CD14-positive monocyte (primary cell): ENCODE data around the gene TTC7B. TPM values are rescaled to one million over a fixed set of nuclear protein-coding genes. Genes with fewer than 3 reads are reported as not detected.

Experiments used
- DNase-seq, 3 donors: peaks; one replicate each; pipeline ENCODE4 v3.0.0-alpha.2; 2011 to 2022
- H2AFZ ChIP-seq: 2 replicates; pipeline ENCODE4 v1.6.0; 2012; ENCODE audit warnings: mild to moderate bottlenecking, low read depth, low read length, inconsistent platforms; ENCODE audit not compliant: insufficient read depth, poor library complexity, severe bottlenecking
- H3K27ac ChIP-seq, 2 donors: 1 replicate in 1 of 2; 2 replicates in 1 of 2; pipeline ENCODE4 v1.5.1; 2012 to 2013; ENCODE audit warnings: low read length in 2 of 2, control low read depth in 1 of 2, inconsistent platforms in 1 of 2, low read depth in 1 of 2, mild to moderate bottlenecking in 1 of 2
- H3K27me3 ChIP-seq, 2 donors: one replicate each; pipeline versions ENCODE4 v1.6.0 to v1.6.1; 2011 to 2013; ENCODE audit warnings: low read length in 2 of 2; ENCODE audit not compliant: control insufficient read depth in 2 of 2, insufficient read depth in 2 of 2
- H3K36me3 ChIP-seq, 2 donors: replicated peaks in 1 of 2; 1 replicate in 1 of 2; 2 replicates in 1 of 2; pipeline versions ENCODE4 v1.5.1 to v1.6.1; 2012 to 2013; ENCODE audit warnings: low read length in 2 of 2, control low read depth in 1 of 2, inconsistent platforms in 1 of 2, mild to moderate bottlenecking in 1 of 2; ENCODE audit not compliant: insufficient read depth in 2 of 2, control insufficient read depth in 1 of 2
- H3K4me1 ChIP-seq, 2 donors: 1 replicate in 1 of 2; 2 replicates in 1 of 2; pipeline versions ENCODE4 v1.5.1 to v1.6.1; 2012 to 2013; ENCODE audit warnings: low read length in 2 of 2, control low read depth in 1 of 2, inconsistent platforms in 1 of 2, mild to moderate bottlenecking in 1 of 2, moderate library complexity in 1 of 2; ENCODE audit not compliant: insufficient read depth in 2 of 2, control insufficient read depth in 1 of 2
- H3K4me2 ChIP-seq: replicated peaks from 2 replicates; pipeline ENCODE3; 2012; ENCODE audit warnings: low read length, moderate library complexity, mild to moderate bottlenecking; ENCODE audit not compliant: poor library complexity, severe bottlenecking; ENCODE audit errors: extremely low read depth
- H3K4me3 ChIP-seq, 3 experiments: fragments of 200-600 bp in 1 of 3; sonication (generic) in 1 of 3; replicated peaks in 1 of 3; 1 replicate in 2 of 3; 2 replicates in 1 of 3; pipeline ENCODE4 v1.5.1; 2011 to 2013; ENCODE audit warnings: low read length in 3 of 3, mild to moderate bottlenecking in 3 of 3, control low read depth in 2 of 3, low read depth in 2 of 3, inconsistent platforms in 1 of 3, moderate library complexity in 1 of 3
- H3K79me2 ChIP-seq: 2 replicates; pipeline ENCODE4 v1.6.0; 2012; ENCODE audit warnings: mild to moderate bottlenecking, control low read depth, inconsistent platforms, low read length, moderate library complexity; ENCODE audit not compliant: insufficient read depth
- H3K9ac ChIP-seq: 2 replicates; pipeline ENCODE4 v1.6.0; 2017; ENCODE audit warnings: low read length, mild to moderate bottlenecking; ENCODE audit not compliant: insufficient read depth, poor library complexity, severe bottlenecking
- H3K9me3 ChIP-seq, 2 donors: replicated peaks in 1 of 2; 1 replicate in 1 of 2; 2 replicates in 1 of 2; pipeline versions ENCODE4 v1.5.1 to v1.6.1; 2012 to 2013; ENCODE audit warnings: low read length in 2 of 2, control low read depth in 1 of 2; ENCODE audit not compliant: control insufficient read depth in 1 of 2, insufficient read depth in 1 of 2
- H4K20me1 ChIP-seq: 2 replicates; pipeline ENCODE4 v1.6.0; 2012; ENCODE audit warnings: mild to moderate bottlenecking, low read length, control low read depth, moderate library complexity; ENCODE audit not compliant: insufficient read depth
- H3K27ac Mint-ChIP-seq, 7 donors: one replicate each; pipeline ENCODE4 v1.8.0; 2020; ENCODE audit warnings: mild to moderate bottlenecking in 7 of 7, mixed read lengths in 7 of 7, moderate library complexity in 6 of 7, inconsistent platforms in 2 of 7
- H3K27me3 Mint-ChIP-seq, 3 donors: one replicate each; pipeline ENCODE4 v1.8.0; 2021 to 2022; ENCODE audit warnings: low read depth in 3 of 3, mild to moderate bottlenecking in 3 of 3, mixed read lengths in 3 of 3, moderate library complexity in 3 of 3, inconsistent platforms in 1 of 3
- H3K36me3 Mint-ChIP-seq, 2 donors: one replicate each; pipeline ENCODE4 v1.8.0; 2020; ENCODE audit warnings: mixed read lengths in 2 of 2, inconsistent platforms in 1 of 2, mild to moderate bottlenecking in 1 of 2
- H3K4me1 Mint-ChIP-seq: one replicate; pipeline ENCODE4 v1.8.0; 2020; ENCODE audit warnings: mild to moderate bottlenecking, mixed read lengths
- H3K4me3 Mint-ChIP-seq, 2 donors: one replicate each; pipeline ENCODE4 v1.8.0; 2020; ENCODE audit warnings: mild to moderate bottlenecking in 2 of 2, mixed read lengths in 2 of 2, moderate library complexity in 1 of 2
- H3K9me3 Mint-ChIP-seq, 7 donors: one replicate each; pipeline ENCODE4 v1.8.0; 2020 to 2022; ENCODE audit warnings: mixed read lengths in 7 of 7, mild to moderate bottlenecking in 6 of 7, moderate library complexity in 6 of 7, inconsistent platforms in 2 of 7
- CTCF ChIP-seq: fragments of 200-600 bp; IDR thresholded peaks from one replicate; pipeline ENCODE4 v1.8.0; 2022; ENCODE audit warnings: antibody characterized with exemption, mild to moderate bottlenecking
- WGBS: methylation state at CpG from one replicate; pipeline ENCODE4 v1.1.5; 2013; ENCODE audit warnings: missing lambda C conversion rate; ENCODE audit not compliant: insufficient coverage; 5-methylcytosine and 5-hydroxymethylcytosine counted together
- intact Hi-C, 2 donors: fragments of 100-400 bp; cut with micrococcal nuclease; formaldehyde crosslinking; loops; one replicate each; pipeline versions ENCODE4 v1.15.0 to v1.15.1; 2023
- polyA plus RNA-seq, 3 donors: library from polyadenylated mRNA; depleted of rRNA in 1 of 3; unstranded in 2 of 3; stranded (reverse) in 1 of 3; fragments of 300-500 nt in 2 of 3; fragments of >200 nt in 1 of 3; fragmentation: Illumina TruSeq in 2 of 3; gene quantifications; 1 replicate in 2 of 3; 2 replicates in 1 of 3; pipeline ENCODE4 v1.2.3, GENCODE V29; 2012 to 2021

The TTC7B gene
- polyA plus RNA-seq, 3 donors, result 0.87 to 2.6 (median 1.2) TPM

- H3K27me3 Mint-ChIP-seq, result peaks cover 0 to 2% (median 0%) of the 10 kb centered on the region in 3 donors
- Histone ChIP-seq H2AFZ (no peak overlapping the region), H3K9ac (no peak overlapping the region), H3K79me2 (no peaks in the 10 kb centered on the region), H3K4me2 (no peak overlapping the region), H3K27me3 (no peaks in the 10 kb centered on the region), H3K4me3 (no peak overlapping the region), H3K4me1 (peaks cover 43 to 69% of the 10 kb centered on the region in 2 donors), H3K36me3 (no peaks in the 10 kb centered on the region), H3K27ac (no peak overlapping the region), H3K9me3 (no peaks in the 10 kb centered on the region), H4K20me1 (no peaks in the 10 kb centered on the region)
- peak overlapping the region in 6 of 7 donors; percentile 22 to 82 (median 66) for H3K27ac Mint-ChIP-seq
- H3K36me3 Mint-ChIP-seq, result no peaks in the 10 kb centered on the region
- peaks cover 2 to 6% (median 5%) of the 10 kb centered on the region in 7 donors for H3K9me3 Mint-ChIP-seq
- no CpG with 5 or more reads among the region's 1 CpG for WGBS
- peaks cover 69% of the 10 kb centered on the region for H3K4me1 Mint-ChIP-seq
- no peak overlapping the region for H3K4me3 Mint-ChIP-seq
- peak; percentile 42 to 58 (median 51) for DNase-seq
- TF ChIP-seq CTCF, result no peak
- intact Hi-C loops, result loop anchor here in 1 of 2 donors (10.0 kb wide), 1 partner anchor 45 kb away; no protein-coding TSS in a partner anchor
Observed at GRCh38 chr14:90669731-90670130, 146.5 kb downstream of the TTC7B start.

- H3K4me2 ChIP-seq, result no peak overlapping the region
- H3K4me3 Mint-ChIP-seq, result no peak overlapping the region
- H3K9ac ChIP-seq, result no peak overlapping the region
- H3K9me3 Mint-ChIP-seq, result peaks cover 2 to 6% (median 5%) of the 10 kb centered on the region in 7 donors
- no peak overlapping the region for H3K4me3 ChIP-seq
- no peak for DNase-seq
- WGBS, result 100% methylated on average over 1 of the region's 3 CpGs
- H3K36me3 Mint-ChIP-seq, result no peaks in the 10 kb centered on the region
- intact Hi-C loops, result no loop called here
- peaks cover 54% of the 10 kb centered on the region for H3K4me1 Mint-ChIP-seq
- no peaks in the 10 kb centered on the region for H3K27me3 Mint-ChIP-seq
- peaks cover 35 to 57% of the 10 kb centered on the region in 2 donors for H3K4me1 ChIP-seq
- H3K27ac ChIP-seq, result no peak overlapping the region
- no peak overlapping the region for H2AFZ ChIP-seq
- TF ChIP-seq CTCF, result no peak
- no peaks in the 10 kb centered on the region for H4K20me1 ChIP-seq
- no peaks in the 10 kb centered on the region for H3K36me3 ChIP-seq
- no peak overlapping the region for H3K27ac Mint-ChIP-seq
- H3K9me3 ChIP-seq, result no peaks in the 10 kb centered on the region
- no peaks in the 10 kb centered on the region for H3K27me3 ChIP-seq
- H3K79me2 ChIP-seq, result no peaks in the 10 kb centered on the region
Observed at GRCh38 chr14:90666571-90666970, 149.7 kb downstream of the TTC7B start.
